Keratinocyte (primary cell): Measurements from ENCODE around the gene FAM107B.

Source experiments
- CTCF ChIP-seq, 3 experiments: IDR thresholded peaks in 1 of 3; conservative IDR thresholded peaks in 1 of 3; optimal IDR thresholded peaks in 1 of 3; 2 replicates in 2 of 3; 3 replicates in 1 of 3; pipeline versions ENCODE3 to v1.5.1; 2011; ENCODE audit warnings: low read length in 3 of 3, mild to moderate bottlenecking in 3 of 3, moderate library complexity in 2 of 3, control low read depth in 1 of 3, inconsistent platforms in 1 of 3; ENCODE audit not compliant: insufficient read depth in 2 of 3; ENCODE audit errors: extremely low read depth in 1 of 3
- EZH2 ChIP-seq: IDR thresholded peaks from one replicate; pipeline ENCODE4 v1.6.1; 2012; ENCODE audit warnings: inconsistent platforms, mild to moderate bottlenecking, low read length, moderate library complexity

- no peak for TF ChIP-seq EZH2
- no peak for TF ChIP-seq CTCF (optimal IDR thresholded peaks at IDR 0.05 in 1 of 3, IDR thresholded peaks at IDR 0.05 in 1 of 3, conservative IDR thresholded peaks at IDR 0.05 in 1 of 3; ENCODE audit: extremely low read depth in 1 of 3, insufficient read depth in 2 of 3, low read length in 3 of 3)
Measured at GRCh38 chr10:14774214-14774580, 500 bp downstream of the FAM107B start.
